CD4-positive, alpha-beta T cell treated with Interleukin-17A for 1 hour (primary cell): ENCODE results near the gene CHAF1B.
"Not testable (repeated sequence)": the region's sequence is repeated elsewhere in the genome, so short reads cannot be mapped to it uniquely, and the experiment has no call there.

ENCODE experiments used
- DNase-seq: peaks from one replicate; pipeline ENCODE4 v3.0.0-alpha.2; 2020

Gene CHAF1B

GRCh38 chr21:36385233-36386030 is at the start of gene CHAF1B:
TSS of gene CHAF1B (plus strand) at chr21:36385392. CDS start at chr21:36386137, 745 bp downstream.
- DNase-seq = peak; percentile 84

DNA sequence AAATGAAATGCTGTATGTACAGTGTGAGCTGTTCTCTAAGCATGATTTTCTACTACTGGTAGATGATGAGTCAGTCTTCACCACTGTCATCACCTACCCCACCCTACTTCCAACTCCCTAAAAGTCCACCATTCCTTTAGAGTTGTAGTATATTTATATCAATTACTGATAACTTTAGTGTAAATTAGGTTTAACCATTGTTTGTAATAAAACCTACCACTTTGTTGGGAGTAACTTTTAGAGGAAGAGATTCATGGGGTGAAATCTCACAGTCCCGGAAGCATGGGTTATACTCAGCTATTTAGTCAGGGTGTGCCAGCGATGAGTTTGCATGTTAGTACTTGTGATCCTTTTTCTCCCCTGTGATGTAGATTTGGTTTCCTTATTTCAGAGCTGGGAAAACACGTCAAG is 48.1 kb upstream of the CHAF1B start:
- DNase-seq = no peak

DNA sequence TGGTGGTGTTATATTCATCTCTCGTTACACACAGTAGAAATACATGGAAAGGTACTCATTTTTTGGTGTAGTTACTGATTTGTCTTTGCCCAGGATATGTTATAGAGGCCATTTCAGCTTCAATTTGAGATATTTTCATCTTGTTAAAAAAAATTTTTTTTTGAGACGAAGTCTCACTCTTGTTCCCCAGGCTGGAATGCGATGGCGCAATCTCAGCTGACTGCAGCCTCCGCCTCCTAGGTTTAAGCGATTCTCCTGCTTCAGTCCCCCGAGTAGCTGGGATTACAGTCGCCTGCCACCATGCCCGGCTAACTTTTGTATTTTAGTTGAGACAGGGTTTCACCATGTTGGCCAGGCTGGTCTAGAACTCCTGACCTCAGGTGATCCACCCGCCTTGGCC is 46.2 kb upstream of the CHAF1B start:
- DNase-seq = no peak

DNA sequence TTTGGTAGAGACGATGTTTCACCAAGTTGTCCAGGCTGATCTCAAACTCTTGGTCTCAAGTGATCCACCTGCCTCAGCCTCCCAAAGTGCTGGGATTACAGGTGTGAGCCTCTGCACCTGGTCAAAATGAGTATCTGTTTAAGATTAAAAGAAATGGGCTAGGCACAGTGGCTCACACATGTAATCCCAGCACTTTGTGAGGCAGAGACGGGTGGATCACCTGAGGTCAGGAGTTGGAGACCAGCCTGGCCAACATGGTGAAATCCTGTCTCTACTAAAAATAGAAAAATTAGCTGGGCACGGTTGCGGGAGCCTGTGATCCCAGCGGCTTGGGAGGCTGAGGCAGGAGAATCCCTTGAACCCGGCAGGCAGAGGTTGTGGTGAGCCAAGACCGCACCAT is 42.6 kb upstream of the CHAF1B start:
- DNase-seq = not testable (repeated sequence)

DNA sequence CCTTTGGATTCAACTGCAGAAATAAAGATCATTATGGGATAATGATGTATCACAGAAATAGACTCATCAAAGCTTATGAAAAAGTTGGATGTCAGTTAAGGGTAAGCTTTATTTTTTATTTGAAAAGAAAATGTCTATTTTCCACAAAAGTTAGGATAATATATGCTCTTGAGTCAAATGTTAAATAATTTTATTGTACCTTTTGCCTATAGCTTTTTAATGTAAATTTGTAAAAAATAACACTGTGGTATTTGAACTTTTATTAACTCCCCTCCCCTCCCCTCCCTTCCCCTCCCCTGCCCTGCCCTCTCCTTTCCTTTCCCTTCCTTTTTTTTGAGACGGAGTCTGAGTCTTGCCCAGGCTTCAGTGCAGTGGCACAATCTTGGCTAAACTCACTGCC is 40.3 kb upstream of the CHAF1B start:
- DNase-seq = no peak

GRCh38 chr21:36347278-36347961 is 37.8 kb upstream of the CHAF1B start:
- DNase-seq = no peak

- DNase-seq = no peak
Observed at GRCh38 chr21:36347962-36348328, 37.2 kb upstream of the CHAF1B start.

DNA sequence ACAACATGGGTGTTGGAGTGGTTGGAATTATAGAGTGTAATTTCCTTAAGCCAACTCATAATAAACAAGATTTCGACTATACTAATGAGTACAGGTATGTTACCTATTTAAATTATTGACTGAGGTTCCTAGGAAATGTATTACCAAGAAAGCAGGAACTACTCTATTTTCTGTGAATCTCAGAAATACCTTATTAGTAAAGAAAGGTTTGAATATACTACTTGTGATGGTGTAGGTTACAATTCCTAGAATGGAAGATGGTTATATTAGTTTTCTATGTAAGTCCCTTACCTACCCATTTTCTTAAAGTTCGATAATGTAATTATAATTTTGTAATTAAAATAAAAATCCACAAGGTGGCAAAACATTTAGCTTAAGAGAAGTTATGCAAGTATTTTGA is 35.9 kb upstream of the CHAF1B start:
- DNase-seq = no peak

- no peak for DNase-seq
Observed at GRCh38 chr21:36350282-36350910, 34.8 kb upstream of the CHAF1B start.

GRCh38 chr21:36354918-36355680 is 30.1 kb upstream of the CHAF1B start:
- no peak for DNase-seq

DNA sequence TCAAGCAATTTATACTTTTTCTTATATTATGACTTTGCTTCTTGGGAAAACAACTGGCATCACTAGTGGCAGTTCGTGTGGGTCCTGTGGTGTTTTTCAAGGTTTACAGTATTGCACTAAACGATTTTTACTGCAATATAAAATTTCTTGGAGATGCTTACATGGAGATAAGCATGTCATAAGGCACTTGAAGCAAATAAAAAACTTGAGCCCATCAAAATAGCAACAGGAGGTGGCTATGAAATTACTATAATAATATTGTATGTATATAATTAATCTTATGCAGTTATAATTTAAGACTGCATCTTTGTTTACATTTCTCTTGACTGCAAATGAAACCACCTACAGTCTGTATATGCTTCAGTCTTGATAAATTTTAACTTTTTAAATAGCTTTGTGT is 29.3 kb upstream of the CHAF1B start:
- no peak for DNase-seq

GRCh38 chr21:36359185-36359584 is 26.0 kb upstream of the CHAF1B start:
- no peak for DNase-seq

GRCh38 chr21:36369064-36369685 is 16.0 kb upstream of the CHAF1B start:
- no peak for DNase-seq

DNA sequence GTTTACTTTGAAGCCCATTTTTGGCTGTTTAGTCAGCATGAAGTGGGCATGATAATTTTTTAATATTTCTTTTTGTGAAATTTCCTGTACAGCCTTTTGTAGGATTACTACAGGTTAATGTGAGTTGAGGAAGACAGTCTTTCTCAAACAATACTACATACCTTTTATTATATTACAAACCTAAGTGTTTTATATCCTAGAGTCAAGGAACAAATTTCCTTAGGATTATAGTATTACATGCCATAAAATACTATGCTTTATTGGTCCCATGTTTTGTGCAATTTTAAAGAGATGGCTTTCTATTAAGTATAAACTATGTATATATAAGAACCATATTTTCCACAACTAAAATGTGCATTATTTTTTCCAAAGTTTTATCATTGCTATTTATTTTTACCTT is 9.2 kb upstream of the CHAF1B start:
- no peak for DNase-seq

- no peak for DNase-seq
Observed at GRCh38 chr21:36377391-36377842, 7.8 kb upstream of the CHAF1B start.

- no peak for DNase-seq
Observed at GRCh38 chr21:36379251-36379650, 5.9 kb upstream of the CHAF1B start.

DNA sequence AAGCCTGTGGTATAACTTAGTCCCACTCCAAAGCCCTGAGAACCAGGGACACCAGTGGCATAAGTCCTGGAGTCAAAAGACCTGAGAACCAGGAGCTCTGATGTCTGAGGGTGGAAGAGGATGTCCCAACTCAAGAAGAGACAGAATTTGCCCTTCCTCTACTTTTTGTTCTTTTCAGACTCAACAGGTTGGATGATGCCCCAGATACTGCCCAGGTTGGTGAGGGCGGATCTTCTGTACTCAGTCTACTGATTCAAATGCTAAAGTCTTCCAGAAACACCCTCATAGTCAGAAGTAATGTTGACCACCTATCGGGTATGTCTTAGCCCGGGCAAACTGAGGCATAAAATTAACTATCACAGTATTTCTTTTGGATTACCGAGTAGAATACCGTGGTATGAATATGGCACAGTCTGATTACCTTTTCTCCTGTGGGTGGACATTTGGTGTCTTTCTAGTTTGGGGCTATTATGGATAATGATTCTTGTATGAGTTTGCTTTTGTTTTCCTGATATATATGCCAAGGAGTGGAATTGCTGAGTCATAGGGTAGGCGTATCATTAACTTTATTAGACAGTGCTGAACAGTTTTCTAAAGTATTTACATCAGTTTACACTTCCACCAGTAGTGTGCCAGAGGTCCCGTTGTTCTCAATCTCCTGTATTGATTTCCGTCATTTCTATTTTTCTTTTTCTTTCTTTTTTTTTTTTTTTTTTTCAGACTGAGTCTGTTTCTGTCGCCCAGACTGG is 3.2 kb upstream of the CHAF1B start:
- no peak for DNase-seq

GRCh38 chr21:36382722-36383121 is 2.5 kb upstream of the CHAF1B start:
- DNase-seq = not testable (repeated sequence)

DNA sequence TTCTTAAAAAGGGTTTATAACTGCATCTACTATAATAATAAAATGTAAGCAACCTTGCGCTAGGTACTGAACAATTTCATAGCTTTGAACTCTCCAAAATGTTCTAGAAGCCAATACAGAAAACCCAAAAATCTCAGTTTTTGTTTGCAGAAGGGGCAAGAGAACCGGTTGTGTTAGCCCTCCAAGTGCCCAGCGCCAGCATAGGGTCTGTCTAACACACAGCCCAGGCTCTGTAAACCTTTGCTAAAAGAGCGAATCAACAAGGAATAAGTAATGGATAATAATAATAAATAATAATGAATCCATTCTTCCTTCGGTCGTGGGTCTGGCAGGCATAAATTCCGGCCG is 333 bp upstream of the CHAF1B start:
- no peak for DNase-seq

DNA sequence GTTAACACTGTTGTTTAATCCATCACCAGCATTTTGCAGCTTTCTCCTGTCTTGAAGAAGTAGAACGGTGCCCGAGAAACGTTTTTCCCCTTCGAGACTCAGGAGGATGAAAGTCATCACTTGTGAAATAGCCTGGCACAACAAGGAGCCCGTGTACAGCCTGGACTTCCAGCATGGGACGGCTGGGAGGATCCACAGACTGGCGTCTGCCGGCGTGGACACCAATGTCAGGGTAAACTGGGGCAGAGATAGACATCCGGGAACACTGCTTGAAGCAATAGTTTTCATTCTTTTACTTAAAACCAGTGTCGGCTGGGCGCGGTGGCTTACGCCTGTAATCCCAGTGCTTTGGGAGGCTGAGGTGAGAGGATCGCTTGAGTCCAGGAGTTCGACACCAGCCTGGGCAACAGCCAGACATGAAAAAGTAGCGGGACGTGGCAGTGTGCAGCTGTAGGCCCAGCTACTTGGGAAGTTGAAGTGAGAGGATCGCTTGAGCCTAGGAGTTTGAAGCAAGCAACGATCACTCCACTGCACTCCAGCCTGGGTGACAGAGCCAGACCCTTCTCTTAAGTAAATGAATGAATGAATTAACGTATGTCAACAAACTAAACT is 945 bp downstream of the CHAF1B start:
- no peak for DNase-seq

- no peak for DNase-seq
Observed at GRCh38 chr21:36388096-36388495, 2.9 kb downstream of the CHAF1B start.

- no peak for DNase-seq
Observed at GRCh38 chr21:36388835-36389234, 3.6 kb downstream of the CHAF1B start.
